ENCODE results near the gene COA4. TPM values are rescaled to one million over a fixed set of nuclear protein-coding genes. Genes with fewer than 3 reads are reported as not detected.

Gene COA4
- total RNA-seq: 10 to 100 TPM; 87.8 to 94.2 TPM

- no peaks in the 10 kb centered on the region for H3K27me3 Mint-ChIP-seq (ENCODE audit: low read depth)
- H3K9me3 Mint-ChIP-seq: no peaks in the 10 kb centered on the region
- peaks cover 42% of the 10 kb centered on the region for H3K4me1 Mint-ChIP-seq (ENCODE audit: low read depth)
- peak within 1 kb of the TSS; percentile 95 for H3K4me3 Mint-ChIP-seq
- peaks cover 34% of the 10 kb centered on the region for H3K36me3 Mint-ChIP-seq (ENCODE audit: low read depth)
- intact Hi-C loops (cut with micrococcal nuclease): loop anchor here (1.0 to 5.0 kb wide), 9 partner anchors 88 to 617 kb away; partner anchors contain the start of genes C2CD3, FAM168A, LIPT2 and PPME1
- H3K27ac Mint-ChIP-seq: peak within 1 kb of the TSS; percentile 92
- CTCF ChIA-PET: interaction anchor here (0.6 to 1.9 kb wide), 3 partner anchors 10 to 251 kb away, joined by 3 to 8 read pairs (median 3); no protein-coding TSS in a partner anchor
- peak; percentile 97 for DNase-seq
Observed at GRCh38 chr11:73876424-73877310, at the start of gene COA4, which contains the start of gene PAAF1. Gene COA4 (minus strand): TSS chr11:73876846. CDS start chr11:73873378, 3,468 bp downstream. Gene PAAF1 (plus strand): TSS chr11:73876999. CDS start chr11:73877022, 23 bp downstream.

GRCh38 chr11:73921180-73921579, 44.5 kb upstream of the COA4 start:
- no peak for DNase-seq
- H3K4me3 Mint-ChIP-seq: no peak overlapping the region
- H3K27ac Mint-ChIP-seq: no peak overlapping the region
- H3K36me3 Mint-ChIP-seq (ENCODE audit: low read depth): peaks cover 20% of the 10 kb centered on the region
- CTCF ChIA-PET: no interaction called here
- intact Hi-C loops (cut with micrococcal nuclease): no loop called here
- H3K4me1 Mint-ChIP-seq (ENCODE audit: low read depth): peaks cover 3% of the 10 kb centered on the region
- no peaks in the 10 kb centered on the region for H3K9me3 Mint-ChIP-seq
- no peaks in the 10 kb centered on the region for H3K27me3 Mint-ChIP-seq (ENCODE audit: low read depth)

- no peak for DNase-seq
- Mint-ChIP-seq H3K9me3 (no peaks in the 10 kb centered on the region), H3K27me3 (ENCODE audit: low read depth) (no peaks in the 10 kb centered on the region), H3K4me1 (ENCODE audit: low read depth) (peaks cover 3% of the 10 kb centered on the region), H3K27ac (no peak overlapping the region), H3K4me3 (no peak overlapping the region), H3K36me3 (ENCODE audit: low read depth) (peaks cover 27% of the 10 kb centered on the region)
- CTCF ChIA-PET: interaction anchor here (0.6 kb wide), 1 partner anchor 216 kb away, joined by 3 read pairs; no protein-coding TSS in a partner anchor
- intact Hi-C loops (cut with micrococcal nuclease): no loop called here
Observed at GRCh38 chr11:73916435-73916834, 39.8 kb upstream of the COA4 start.

GRCh38 chr11:73914284-73914683, 37.6 kb upstream of the COA4 start:
- Mint-ChIP-seq H3K9me3 (no peaks in the 10 kb centered on the region), H3K4me3 (no peak overlapping the region), H3K4me1 (ENCODE audit: low read depth) (peaks cover 3% of the 10 kb centered on the region), H3K36me3 (ENCODE audit: low read depth) (peaks cover 26% of the 10 kb centered on the region), H3K27me3 (ENCODE audit: low read depth) (no peaks in the 10 kb centered on the region), H3K27ac (no peak overlapping the region)
- CTCF ChIA-PET: no interaction called here
- intact Hi-C loops (cut with micrococcal nuclease): no loop called here
- no peak for DNase-seq

GRCh38 chr11:73913472-73913871, 36.8 kb upstream of the COA4 start:
- Mint-ChIP-seq H3K27ac (no peak overlapping the region), H3K4me1 (ENCODE audit: low read depth) (peaks cover 3% of the 10 kb centered on the region), H3K36me3 (ENCODE audit: low read depth) (peaks cover 22% of the 10 kb centered on the region), H3K4me3 (no peak overlapping the region), H3K27me3 (ENCODE audit: low read depth) (no peaks in the 10 kb centered on the region), H3K9me3 (no peaks in the 10 kb centered on the region)
- no peak for DNase-seq
- intact Hi-C loops (cut with micrococcal nuclease): no loop called here
- CTCF ChIA-PET: no interaction called here

- DNase-seq: no peak
- H3K4me3 Mint-ChIP-seq: no peak overlapping the region
- no peaks in the 10 kb centered on the region for H3K9me3 Mint-ChIP-seq
- peaks cover 21% of the 10 kb centered on the region for H3K36me3 Mint-ChIP-seq (ENCODE audit: low read depth)
- intact Hi-C loops (cut with micrococcal nuclease): no loop called here
- peaks cover 3% of the 10 kb centered on the region for H3K4me1 Mint-ChIP-seq (ENCODE audit: low read depth)
- CTCF ChIA-PET: interaction anchor here (1.0 kb wide), 1 partner anchor 52 kb away, joined by 3 read pairs; no protein-coding TSS in a partner anchor
- H3K27ac Mint-ChIP-seq: no peak overlapping the region
- H3K27me3 Mint-ChIP-seq (ENCODE audit: low read depth): no peaks in the 10 kb centered on the region
Observed at GRCh38 chr11:73912026-73912425, 35.4 kb upstream of the COA4 start.

- Mint-ChIP-seq H3K4me3 (no peak overlapping the region), H3K4me1 (ENCODE audit: low read depth) (no peaks in the 10 kb centered on the region), H3K27me3 (ENCODE audit: low read depth) (no peaks in the 10 kb centered on the region), H3K27ac (no peak overlapping the region), H3K36me3 (ENCODE audit: low read depth) (peaks cover 14% of the 10 kb centered on the region), H3K9me3 (no peaks in the 10 kb centered on the region)
- intact Hi-C loops (cut with micrococcal nuclease): no loop called here
- peak; percentile 26 for DNase-seq
- CTCF ChIA-PET: no interaction called here
Observed at GRCh38 chr11:73907191-73907590, 30.5 kb upstream of the COA4 start.

GRCh38 chr11:73902303-73902702, 25.7 kb upstream of the COA4 start:
- no peaks in the 10 kb centered on the region for H3K9me3 Mint-ChIP-seq
- H3K36me3 Mint-ChIP-seq (ENCODE audit: low read depth): peaks cover 20% of the 10 kb centered on the region
- intact Hi-C loops (cut with micrococcal nuclease): no loop called here
- H3K4me3 Mint-ChIP-seq: no peak overlapping the region
- no peak for DNase-seq
- no peaks in the 10 kb centered on the region for H3K4me1 Mint-ChIP-seq (ENCODE audit: low read depth)
- CTCF ChIA-PET: interaction anchor here (0.6 kb wide), 1 partner anchor 1390 kb away, joined by 3 read pairs; no protein-coding TSS in a partner anchor
- no peak overlapping the region for H3K27ac Mint-ChIP-seq
- no peaks in the 10 kb centered on the region for H3K27me3 Mint-ChIP-seq (ENCODE audit: low read depth)

- intact Hi-C loops (cut with micrococcal nuclease): no loop called here
- Mint-ChIP-seq H3K27ac (no peak overlapping the region), H3K9me3 (no peaks in the 10 kb centered on the region), H3K36me3 (ENCODE audit: low read depth) (peaks cover 12% of the 10 kb centered on the region), H3K4me1 (ENCODE audit: low read depth) (no peaks in the 10 kb centered on the region), H3K27me3 (ENCODE audit: low read depth) (no peaks in the 10 kb centered on the region), H3K4me3 (no peak overlapping the region)
- no peak for DNase-seq
- CTCF ChIA-PET: no interaction called here
Observed at GRCh38 chr11:73894725-73895335, 18.2 kb upstream of the COA4 start.

GRCh38 chr11:73893041-73893440, 16.4 kb upstream of the COA4 start:
- no peak overlapping the region for H3K4me3 Mint-ChIP-seq
- no peaks in the 10 kb centered on the region for H3K9me3 Mint-ChIP-seq

GRCh38 chr11:73889536-73889935, 12.9 kb upstream of the COA4 start:
- no peak for DNase-seq
- H3K27ac Mint-ChIP-seq: no peak overlapping the region
- intact Hi-C loops (cut with micrococcal nuclease): no loop called here
- H3K4me3 Mint-ChIP-seq: no peak overlapping the region
- no peaks in the 10 kb centered on the region for H3K9me3 Mint-ChIP-seq
- H3K36me3 Mint-ChIP-seq (ENCODE audit: low read depth): peaks cover 16% of the 10 kb centered on the region
- H3K4me1 Mint-ChIP-seq (ENCODE audit: low read depth): peaks cover 10% of the 10 kb centered on the region
- CTCF ChIA-PET: no interaction called here
- no peaks in the 10 kb centered on the region for H3K27me3 Mint-ChIP-seq (ENCODE audit: low read depth)

More at GRCh38 chr11:73893041-73893440, 16.4 kb upstream of the COA4 start:
- CTCF ChIA-PET: no interaction called here
- Mint-ChIP-seq H3K27me3 (ENCODE audit: low read depth) (no peaks in the 10 kb centered on the region), H3K36me3 (ENCODE audit: low read depth) (peaks cover 11% of the 10 kb centered on the region), H3K27ac (no peak overlapping the region), H3K4me1 (ENCODE audit: low read depth) (peaks cover 10% of the 10 kb centered on the region)
- intact Hi-C loops (cut with micrococcal nuclease): no loop called here
- no peak for DNase-seq

- Mint-ChIP-seq H3K4me1 (ENCODE audit: low read depth) (peaks cover 10% of the 10 kb centered on the region), H3K4me3 (no peak overlapping the region), H3K36me3 (ENCODE audit: low read depth) (peaks cover 16% of the 10 kb centered on the region), H3K27me3 (ENCODE audit: low read depth) (no peaks in the 10 kb centered on the region), H3K9me3 (no peaks in the 10 kb centered on the region), H3K27ac (no peak overlapping the region)
- intact Hi-C loops (cut with micrococcal nuclease): no loop called here
- CTCF ChIA-PET: no interaction called here
- DNase-seq: peak; percentile 10
Observed at GRCh38 chr11:73889019-73889418, 12.4 kb upstream of the COA4 start.
